Activated CD8-positive, alpha-beta memory T cell treated with anti-CD3 and anti-CD28 coated beads, Interleukin-2, amount 10 ng/mL, durations not matched to agents 7 days and 5 days (primary cell): ENCODE data around the gene NFAM1. TPM values are rescaled to one million over a fixed set of nuclear protein-coding genes. Genes with fewer than 3 reads are reported as not detected.
A peak's percentile ranks its signal among the peaks of the same experiment; 100 is the strongest.

Experiments
- ATAC-seq: fragments of 150-1000 bp; cut with Tn5 transposase; one replicate; pipeline ENCODE4 v1.10.0; 2021; ENCODE audit warnings: moderate library complexity
- CTCF ChIA-PET: fragments of 350-600 bp; sonication (Branson Sonifier 250); formaldehyde crosslinking; loops from one replicate; lab custom pipeline; 2021; ENCODE audit warnings: antibody characterized with exemption; lab: Charles Lee
- DNase-seq: peaks from one replicate; pipeline ENCODE4 v3.0.0-alpha.2; 2020
- H3K27ac Mint-ChIP-seq: one replicate; pipeline ENCODE4 v1.8.0; 2021; ENCODE audit warnings: mild to moderate bottlenecking, mixed read lengths
- H3K27me3 Mint-ChIP-seq: one replicate; pipeline ENCODE4 v1.8.0; 2021; ENCODE audit warnings: mixed read lengths
- H3K36me3 Mint-ChIP-seq: one replicate; pipeline ENCODE4 v1.8.0; 2021; ENCODE audit warnings: mild to moderate bottlenecking, mixed read lengths
- H3K4me1 Mint-ChIP-seq: one replicate; pipeline ENCODE4 v1.8.0; 2021; ENCODE audit warnings: mixed read lengths
- H3K4me3 Mint-ChIP-seq: one replicate; pipeline ENCODE4 v1.8.0; 2021; ENCODE audit warnings: mild to moderate bottlenecking, moderate library complexity, mixed read lengths
- H3K9me3 Mint-ChIP-seq: one replicate; pipeline ENCODE4 v1.8.0; 2022; ENCODE audit warnings: low read depth, mixed read lengths
- total RNA-seq, 2 experiments: library from RNA; stranded (reverse); gene quantifications; one replicate each; pipeline ENCODE4 v1.2.3, GENCODE V29; 2021

NFAM1 gene, protein sequence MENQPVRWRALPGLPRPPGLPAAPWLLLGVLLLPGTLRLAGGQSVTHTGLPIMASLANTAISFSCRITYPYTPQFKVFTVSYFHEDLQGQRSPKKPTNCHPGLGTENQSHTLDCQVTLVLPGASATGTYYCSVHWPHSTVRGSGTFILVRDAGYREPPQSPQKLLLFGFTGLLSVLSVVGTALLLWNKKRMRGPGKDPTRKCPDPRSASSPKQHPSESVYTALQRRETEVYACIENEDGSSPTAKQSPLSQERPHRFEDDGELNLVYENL
- under 1 TPM in 1 of 2 experiments, not detected in 1; 0.07 TPM for total RNA-seq

DNA sequence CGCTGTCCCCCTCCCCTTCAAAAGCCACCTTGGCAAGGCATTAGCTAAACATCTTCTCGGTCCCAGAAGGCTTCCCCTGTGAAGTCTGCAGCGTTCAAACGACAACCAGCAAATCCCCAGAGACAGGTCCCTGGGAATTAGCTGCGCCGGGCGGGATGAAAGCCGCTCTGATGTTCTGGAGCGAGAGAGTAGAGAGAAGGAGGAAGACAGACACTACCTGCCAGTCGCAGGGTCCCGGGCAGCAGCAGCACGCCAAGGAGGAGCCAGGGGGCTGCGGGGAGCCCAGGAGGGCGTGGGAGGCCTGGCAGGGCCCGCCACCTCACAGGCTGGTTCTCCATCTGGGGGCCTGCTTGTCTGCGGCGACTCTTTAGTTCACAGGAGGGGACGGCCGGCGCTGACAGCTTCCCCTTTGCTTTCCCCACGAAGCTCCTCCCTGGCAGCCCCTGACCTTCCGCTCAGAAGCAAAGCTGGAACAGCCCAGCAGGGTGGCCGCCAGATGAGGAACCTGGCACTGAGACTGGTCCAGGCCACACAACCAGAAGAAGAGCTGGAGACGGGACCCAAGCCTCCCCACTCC lies at the start of gene NFAM1:
TSS of gene NFAM1 (minus strand) at position 384 of the 577 bp plus-strand sequence. CDS start at position 338, 46 bp downstream.
- DNase-seq (no peak), ATAC-seq (no peak)
- no peaks in the 10 kb centered on the region for H3K36me3 Mint-ChIP-seq
- peaks cover 3% of the 10 kb centered on the region for H3K4me1 Mint-ChIP-seq
- no peak within 1 kb of the TSS for H3K27ac Mint-ChIP-seq
- CTCF ChIA-PET: interaction anchor here (1.1 to 1.8 kb wide), 2 partner anchors 13 to 263 kb away, joined by 3 to 7 read pairs; no protein-coding TSS in a partner anchor
- H3K9me3 Mint-ChIP-seq: no peaks in the 10 kb centered on the region
- H3K4me3 Mint-ChIP-seq: no peak within 1 kb of the TSS
- peaks cover 27% of the 10 kb centered on the region for H3K27me3 Mint-ChIP-seq

DNA sequence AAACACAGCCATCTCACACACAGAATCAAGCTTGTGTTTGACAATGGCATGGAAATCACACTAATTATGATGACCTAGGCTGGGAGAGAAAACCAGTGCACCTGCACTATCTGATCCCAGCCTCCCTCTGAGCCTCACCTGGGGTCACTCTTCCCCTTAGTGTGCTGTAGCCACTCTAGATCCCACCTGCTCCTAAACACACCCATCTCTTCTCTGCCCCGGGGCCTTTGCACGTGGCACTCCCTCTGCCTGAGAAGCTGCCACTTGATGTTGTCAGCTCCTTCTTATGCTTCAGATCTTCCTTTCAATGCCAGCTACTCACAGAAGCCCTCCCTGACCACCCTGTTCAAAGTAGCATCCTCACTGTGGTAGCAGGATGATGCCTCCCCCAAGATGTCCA lies 42.9 kb upstream of the NFAM1 start:
- ATAC-seq: no peak
- peaks cover 12% of the 10 kb centered on the region for H3K4me1 Mint-ChIP-seq
- no peaks in the 10 kb centered on the region for H3K9me3 Mint-ChIP-seq
- H3K27me3 Mint-ChIP-seq: peaks cover 32% of the 10 kb centered on the region
- no peak overlapping the region for H3K4me3 Mint-ChIP-seq
- CTCF ChIA-PET: interaction anchor here (1.0 to 2.2 kb wide), 3 partner anchors 31 to 384 kb away, joined by 3 to 5 read pairs (median 3); no protein-coding TSS in a partner anchor
- no peaks in the 10 kb centered on the region for H3K36me3 Mint-ChIP-seq
- no peak overlapping the region for H3K27ac Mint-ChIP-seq
- DNase-seq: no peak

DNA sequence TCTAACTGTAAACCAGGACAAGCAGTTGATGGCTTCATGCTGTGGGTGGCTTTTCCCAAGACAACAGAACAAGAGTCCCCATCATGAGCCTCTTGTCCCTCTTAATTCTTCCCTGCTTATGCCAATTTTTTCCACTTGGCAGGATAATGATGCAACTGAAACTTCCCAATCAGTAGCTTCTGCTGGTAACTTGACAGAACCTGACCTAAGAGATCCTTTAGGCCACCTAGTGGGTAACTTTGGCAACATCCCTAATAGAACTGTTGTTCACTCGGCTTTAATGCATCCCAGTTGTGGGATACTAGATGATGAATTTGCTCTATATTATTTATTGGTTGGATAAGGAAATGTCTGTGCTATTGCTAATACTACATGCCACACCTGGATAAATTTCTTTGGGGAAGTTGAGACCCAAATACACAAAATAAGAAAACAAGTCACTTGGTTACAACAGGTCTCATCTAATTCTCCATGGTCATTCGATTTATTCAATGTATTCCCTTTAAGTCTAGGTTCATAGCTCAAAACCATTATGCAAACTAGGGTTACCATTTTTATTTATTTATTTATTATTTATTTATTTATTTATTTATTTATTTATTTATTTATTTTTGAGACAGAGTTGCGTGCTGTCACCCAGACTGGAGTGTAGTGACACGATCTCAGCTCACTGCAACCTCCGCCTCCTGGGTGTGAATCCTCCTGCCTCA lies 41.4 kb upstream of the NFAM1 start:
- ATAC-seq (peak; percentile 55), DNase-seq (no peak)
- Mint-ChIP-seq H3K27me3 (peaks cover 41% of the 10 kb centered on the region), H3K36me3 (no peaks in the 10 kb centered on the region), H3K27ac (no peak overlapping the region), H3K9me3 (no peaks in the 10 kb centered on the region), H3K4me3 (no peak overlapping the region), H3K4me1 (peaks cover 5% of the 10 kb centered on the region)
- CTCF ChIA-PET: interaction anchor here (0.7 to 2.2 kb wide), 12 partner anchors 9 to 508 kb away, joined by 3 to 12 read pairs (median 4); no protein-coding TSS in a partner anchor

DNA sequence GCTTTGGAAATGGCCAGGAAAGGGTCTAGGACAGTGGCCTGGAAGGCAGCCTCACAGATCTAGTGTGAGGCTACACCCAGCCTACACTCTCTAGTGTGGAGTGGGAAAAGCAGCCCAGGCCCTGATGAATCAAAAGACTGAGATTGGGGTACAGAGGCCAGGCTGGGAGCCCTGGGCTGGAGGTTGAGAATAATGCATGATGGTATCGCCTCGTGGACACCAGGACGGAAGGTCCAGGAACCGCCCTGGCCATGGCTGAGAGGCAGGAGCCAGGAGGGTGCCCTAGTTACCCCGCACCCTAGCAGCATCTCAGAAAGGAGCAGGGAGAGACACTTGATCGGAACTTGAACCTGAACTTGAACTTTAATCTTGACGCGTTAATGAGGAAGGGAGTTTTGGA lies 40.5 kb upstream of the NFAM1 start:
- no peak for DNase-seq
- H3K27ac Mint-ChIP-seq: no peak overlapping the region
- no peaks in the 10 kb centered on the region for H3K9me3 Mint-ChIP-seq
- H3K27me3 Mint-ChIP-seq: peaks cover 50% of the 10 kb centered on the region
- ATAC-seq: no peak
- no peaks in the 10 kb centered on the region for H3K4me1 Mint-ChIP-seq
- H3K36me3 Mint-ChIP-seq: no peaks in the 10 kb centered on the region
- CTCF ChIA-PET: interaction anchor here (1.5 to 1.9 kb wide), 4 partner anchors 10 to 507 kb away, joined by 4 to 12 read pairs (median 5); no protein-coding TSS in a partner anchor
- no peak overlapping the region for H3K4me3 Mint-ChIP-seq

DNA sequence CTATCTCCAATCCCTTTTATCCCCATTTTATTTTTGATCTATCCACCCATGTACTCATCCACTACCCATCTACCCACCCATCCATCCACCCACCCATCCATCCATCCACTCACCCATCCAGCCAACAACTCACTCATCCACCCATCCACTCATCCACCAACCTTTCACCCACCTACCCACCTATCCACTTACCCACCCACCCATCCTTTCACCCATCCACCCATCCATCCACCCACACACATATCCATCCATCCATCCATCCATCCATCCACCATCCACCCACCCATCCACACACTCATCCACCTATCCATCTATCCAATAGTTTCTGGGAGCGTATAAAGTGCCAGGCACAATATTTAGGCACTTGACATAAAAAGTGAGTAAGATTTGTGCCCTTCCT lies 39.2 kb upstream of the NFAM1 start:
- Mint-ChIP-seq H3K9me3 (no peaks in the 10 kb centered on the region), H3K4me3 (no peak overlapping the region), H3K4me1 (no peaks in the 10 kb centered on the region), H3K27ac (no peak overlapping the region), H3K27me3 (peaks cover 51% of the 10 kb centered on the region), H3K36me3 (no peaks in the 10 kb centered on the region)
- ATAC-seq: no peak
- CTCF ChIA-PET: no interaction called here
- no peak for DNase-seq

DNA sequence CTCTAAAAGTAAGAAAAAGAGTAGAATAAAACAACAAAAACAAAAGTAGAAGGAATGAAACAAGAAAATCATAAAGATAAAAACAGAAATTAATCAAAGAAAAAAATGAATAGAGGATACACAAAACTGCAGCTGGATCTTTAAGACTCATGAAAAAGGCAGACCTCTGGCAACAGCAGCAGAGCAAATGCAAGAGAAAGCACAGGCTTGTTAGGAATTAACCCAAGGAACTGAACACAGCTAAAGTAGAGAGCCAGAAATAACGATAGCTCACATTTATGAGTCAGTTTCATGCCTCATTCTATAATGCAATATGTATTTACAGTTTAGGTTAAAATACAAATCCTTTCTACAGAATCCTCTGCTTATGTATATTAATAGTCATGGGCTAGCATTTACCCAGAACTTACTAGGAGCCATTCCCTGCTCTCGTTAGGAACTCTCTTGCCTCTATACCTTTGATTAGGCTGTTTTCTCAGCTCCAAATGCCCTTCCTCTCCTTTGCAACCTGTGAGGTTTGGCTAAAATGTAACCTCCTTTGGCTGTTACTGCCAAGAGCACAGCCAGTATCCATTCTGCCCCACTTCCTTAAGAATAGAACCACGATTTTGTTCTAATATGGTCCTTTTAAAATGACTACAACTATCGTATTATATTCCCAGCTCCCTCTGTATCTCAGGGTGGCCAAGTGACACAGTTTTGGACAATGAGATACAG lies 38.3 kb upstream of the NFAM1 start:
- Mint-ChIP-seq H3K27ac (no peak overlapping the region), H3K4me3 (no peak overlapping the region), H3K9me3 (no peaks in the 10 kb centered on the region), H3K27me3 (peaks cover 51% of the 10 kb centered on the region), H3K36me3 (no peaks in the 10 kb centered on the region), H3K4me1 (no peaks in the 10 kb centered on the region)
- ATAC-seq: no peak
- no peak for DNase-seq
- CTCF ChIA-PET: interaction anchor here (0.7 kb wide), 1 partner anchor 125 kb away, joined by 3 read pairs; no protein-coding TSS in a partner anchor

DNA sequence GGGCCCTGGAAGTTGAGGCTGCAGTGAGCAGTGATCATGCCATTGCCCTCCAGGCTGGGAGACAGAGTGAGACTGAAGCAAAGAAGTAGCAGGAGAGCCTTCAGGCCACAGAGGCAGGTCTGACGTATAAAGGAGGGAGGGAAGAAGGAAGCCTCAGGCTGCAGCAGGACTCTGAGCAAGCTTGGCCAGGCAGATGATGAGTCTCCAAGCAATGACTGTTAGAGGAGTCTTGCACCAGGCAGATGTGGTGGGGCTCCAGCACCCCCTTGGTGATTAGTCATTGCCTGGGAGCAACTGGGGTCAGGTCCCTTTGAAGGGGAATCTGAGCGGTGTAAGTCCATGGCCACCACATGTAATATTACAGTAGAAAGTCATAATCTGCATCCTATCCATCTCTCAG lies 36.6 kb upstream of the NFAM1 start:
- DNase-seq (no peak), ATAC-seq (no peak)
- H3K4me3 Mint-ChIP-seq: no peak overlapping the region
- H3K27me3 Mint-ChIP-seq: peaks cover 47% of the 10 kb centered on the region
- no peaks in the 10 kb centered on the region for H3K36me3 Mint-ChIP-seq
- no peaks in the 10 kb centered on the region for H3K4me1 Mint-ChIP-seq
- no peak overlapping the region for H3K27ac Mint-ChIP-seq
- CTCF ChIA-PET: no interaction called here
- H3K9me3 Mint-ChIP-seq: no peaks in the 10 kb centered on the region

DNA sequence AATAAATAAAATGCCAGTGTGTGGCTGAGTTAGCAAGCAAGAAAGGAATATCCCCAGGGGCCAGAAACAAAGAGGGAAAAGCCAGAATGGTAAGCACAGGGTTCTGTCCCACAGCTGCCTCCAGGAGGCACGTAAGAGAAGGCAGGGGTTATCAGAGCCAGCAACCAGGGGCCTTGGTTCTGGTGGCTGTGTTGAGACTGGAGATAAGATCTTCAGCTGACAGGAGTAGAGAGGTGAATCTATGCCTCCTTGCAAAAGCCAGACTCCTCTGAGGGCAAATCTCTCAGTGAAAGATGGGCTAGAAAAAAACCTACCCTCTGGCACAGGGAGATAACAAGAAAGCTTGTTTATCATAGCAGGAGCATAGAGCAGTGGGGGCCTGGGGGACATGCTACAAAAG lies 29.8 kb upstream of the NFAM1 start:
- no peak for ATAC-seq
- Mint-ChIP-seq H3K4me3 (no peak overlapping the region), H3K9me3 (no peaks in the 10 kb centered on the region), H3K27ac (no peak overlapping the region), H3K4me1 (no peaks in the 10 kb centered on the region), H3K27me3 (peaks cover 49% of the 10 kb centered on the region), H3K36me3 (no peaks in the 10 kb centered on the region)
- CTCF ChIA-PET: no interaction called here
- no peak for DNase-seq

DNA sequence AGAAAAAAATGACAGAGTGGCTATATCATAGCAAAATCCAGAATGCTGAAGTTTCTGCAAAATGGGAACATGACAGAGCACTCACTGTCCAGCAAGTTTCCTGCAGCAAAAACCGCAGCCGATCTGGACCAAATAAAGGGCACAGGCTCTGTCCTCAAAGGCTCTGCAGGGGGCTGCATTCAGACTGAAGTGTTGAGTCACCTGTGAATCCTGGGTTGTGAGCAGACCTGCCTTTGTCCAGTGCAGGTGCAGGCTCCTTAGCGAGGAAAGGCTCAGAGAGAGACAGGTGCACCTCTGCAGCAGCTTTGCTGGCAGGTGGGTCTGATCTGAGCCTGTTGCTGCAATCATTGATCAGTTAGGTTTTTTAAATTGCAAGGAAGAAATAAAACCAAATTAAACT lies 29.3 kb upstream of the NFAM1 start:
- H3K36me3 Mint-ChIP-seq: no peaks in the 10 kb centered on the region
- CTCF ChIA-PET: no interaction called here
- H3K4me3 Mint-ChIP-seq: no peak overlapping the region
- no peaks in the 10 kb centered on the region for H3K4me1 Mint-ChIP-seq
- no peaks in the 10 kb centered on the region for H3K9me3 Mint-ChIP-seq
- no peak for DNase-seq
- no peak overlapping the region for H3K27ac Mint-ChIP-seq
- ATAC-seq: no peak
- peaks cover 51% of the 10 kb centered on the region for H3K27me3 Mint-ChIP-seq

DNA sequence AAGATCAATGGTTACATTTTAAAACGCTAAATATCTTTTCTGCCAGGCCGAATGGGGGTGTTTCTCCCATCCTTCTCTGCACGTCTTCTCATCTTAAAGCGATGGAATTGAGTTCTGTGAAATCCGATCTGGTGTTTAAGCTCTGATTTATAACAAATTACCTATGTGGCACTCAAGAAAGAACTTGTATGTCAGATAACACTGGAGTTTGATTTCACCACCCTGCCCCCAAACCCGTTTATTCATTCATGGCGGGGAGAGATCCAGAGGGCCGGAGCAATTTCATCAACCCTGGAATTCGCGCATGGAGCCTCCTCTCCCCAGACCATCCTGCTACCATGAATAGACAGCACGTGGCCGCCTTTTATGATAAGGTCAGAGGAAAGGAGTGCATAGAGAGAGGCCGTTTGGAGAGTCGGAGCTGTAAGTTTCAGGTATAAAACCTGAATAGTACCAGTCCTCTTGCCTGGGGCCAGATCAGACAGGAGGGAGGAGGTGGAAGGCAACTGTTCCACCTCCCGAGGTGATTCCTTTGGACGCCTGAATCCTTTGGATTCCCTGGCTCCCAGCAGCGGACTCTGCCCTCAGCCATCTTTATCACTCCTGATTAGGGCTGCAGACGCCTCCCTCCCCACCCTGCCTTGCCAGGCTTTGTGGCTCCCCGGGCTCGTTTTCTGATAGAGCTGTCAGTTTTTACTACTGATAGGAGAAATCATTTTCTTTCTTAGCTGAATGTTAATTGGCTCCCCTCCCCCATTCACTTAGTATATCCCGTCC lies 27.3 kb upstream of the NFAM1 start:
- H3K9me3 Mint-ChIP-seq: no peaks in the 10 kb centered on the region
- no peak overlapping the region for H3K4me3 Mint-ChIP-seq
- H3K36me3 Mint-ChIP-seq: no peaks in the 10 kb centered on the region
- no peak overlapping the region for H3K27ac Mint-ChIP-seq
- CTCF ChIA-PET: interaction anchor here (0.7 to 1.2 kb wide), 2 partner anchors 15 to 285 kb away, joined by 3 read pairs; no protein-coding TSS in a partner anchor
- H3K27me3 Mint-ChIP-seq: peaks cover 56% of the 10 kb centered on the region
- DNase-seq (no peak), ATAC-seq (no peak)
- H3K4me1 Mint-ChIP-seq: no peaks in the 10 kb centered on the region

DNA sequence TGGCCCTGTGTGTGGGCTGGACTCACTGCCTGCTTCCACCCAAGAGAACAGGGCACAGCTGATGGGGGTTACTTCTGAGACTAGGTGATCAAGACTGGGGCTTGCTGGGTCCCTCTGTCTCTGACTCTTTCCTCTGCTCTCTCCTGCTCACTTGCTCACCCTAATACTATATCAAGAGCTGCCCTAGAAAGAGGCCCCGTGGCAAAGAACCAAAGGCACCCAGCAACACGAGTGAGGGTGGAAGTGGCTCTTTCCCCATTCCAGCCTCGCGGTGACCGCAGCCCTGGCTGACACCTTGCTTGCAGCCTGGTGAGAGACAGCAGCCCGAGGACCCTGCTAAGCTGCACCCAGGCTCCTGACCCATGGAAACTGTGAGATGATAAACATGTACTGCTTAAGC lies 20.7 kb upstream of the NFAM1 start:
- no peak overlapping the region for H3K4me3 Mint-ChIP-seq
- peaks cover 26% of the 10 kb centered on the region for H3K27me3 Mint-ChIP-seq
- no peak overlapping the region for H3K27ac Mint-ChIP-seq
- CTCF ChIA-PET: interaction anchor here (0.7 to 1.0 kb wide), 3 partner anchors 13 to 20 kb away, joined by 3 to 4 read pairs (median 3); no protein-coding TSS in a partner anchor
- no peak for ATAC-seq
- no peaks in the 10 kb centered on the region for H3K4me1 Mint-ChIP-seq
- DNase-seq: no peak
- no peaks in the 10 kb centered on the region for H3K36me3 Mint-ChIP-seq
- H3K9me3 Mint-ChIP-seq: no peaks in the 10 kb centered on the region

DNA sequence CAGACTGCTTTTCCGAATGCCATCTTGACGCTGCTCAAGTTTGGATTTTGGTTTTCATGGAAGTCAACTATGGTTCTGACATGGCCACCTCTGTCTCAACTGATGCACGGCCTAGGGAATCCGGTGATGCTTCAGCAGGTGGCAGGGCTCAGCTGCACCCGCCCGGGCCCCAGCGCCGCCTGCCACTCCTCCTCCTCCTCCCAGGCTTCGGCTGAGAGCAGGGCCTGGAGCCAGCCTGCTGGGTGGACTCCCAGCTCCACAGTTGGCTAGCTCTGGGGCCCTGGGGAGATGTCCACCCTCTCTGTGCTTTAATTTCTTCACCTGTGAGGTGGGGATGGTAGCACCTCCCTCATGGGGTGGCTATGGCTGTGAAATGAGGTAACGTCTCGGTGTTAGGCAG lies 20.3 kb upstream of the NFAM1 start:
- H3K4me1 Mint-ChIP-seq: no peaks in the 10 kb centered on the region
- ATAC-seq: no peak

More for the DNA sequence above, 20.3 kb upstream of the NFAM1 start:
- Mint-ChIP-seq H3K9me3 (no peaks in the 10 kb centered on the region), H3K36me3 (no peaks in the 10 kb centered on the region), H3K27ac (no peak overlapping the region), H3K4me3 (no peak overlapping the region), H3K27me3 (peaks cover 25% of the 10 kb centered on the region)
- CTCF ChIA-PET: interaction anchor here (0.7 to 1.0 kb wide), 2 partner anchors 13 to 21 kb away, joined by 3 to 4 read pairs; no protein-coding TSS in a partner anchor
- no peak for DNase-seq
